H1 (cell line): ENCODE measurements around the gene IL12B. TPM values are rescaled to one million over a fixed set of nuclear protein-coding genes. Genes with fewer than 3 reads are reported as not detected.

ENCODE experiments used
- CTCF ChIA-PET: fragments of 300-600 bp; sonication (Branson Sonifier 250); formaldehyde crosslinking; loops from one replicate; lab custom pipeline; 2021; ENCODE audit not compliant: partially characterized antibody; lab: Charles Lee
- POLR2A ChIA-PET: fragments of 300-600 bp; sonication (Branson Sonifier 250); formaldehyde crosslinking; loops from one replicate; lab custom pipeline; 2021; ENCODE audit warnings: inconsistent platforms; ENCODE audit not compliant: partially characterized antibody; lab: Charles Lee
- DNase-seq, 2 experiments: peaks; one replicate each; pipeline versions ENCODE4 v3.0.0 to v3.0.0-alpha.2; 2010 to 2022; ENCODE audit warnings: low spot score in 2 of 2, low read depth in 1 of 2, mixed read lengths in 1 of 2
- FAIRE-seq: peaks from 2 replicates; lab custom pipeline; 2011; peaks lifted over from hg19 to GRCh38; lab: Jason Lieb, UNC
- H2AFZ ChIP-seq: 2 replicates; pipeline ENCODE4 v1.8.1; 2012; ENCODE audit warnings: low read length, inconsistent platforms
- H2AK5ac ChIP-seq: 2 replicates; pipeline ENCODE4 v1.6.1; 2013; ENCODE audit warnings: low read depth, low read length
- H2BK120ac ChIP-seq: replicated peaks from 2 replicates; pipeline ENCODE3; 2013; ENCODE audit warnings: low read depth, low read length, inconsistent platforms
- H2BK12ac ChIP-seq: 2 replicates; pipeline ENCODE4 v1.6.1; 2013; ENCODE audit warnings: low read depth, low read length
- H2BK15ac ChIP-seq: 2 replicates; pipeline ENCODE4 v1.6.1; 2013; ENCODE audit warnings: low read length
- H2BK20ac ChIP-seq: 2 replicates; pipeline ENCODE4 v1.6.1; 2013; ENCODE audit warnings: low read length
- H2BK5ac ChIP-seq: 2 replicates; pipeline ENCODE4 v1.6.1; 2013; ENCODE audit warnings: low read depth, low read length
- H3K14ac ChIP-seq: 2 replicates; pipeline ENCODE4 v1.6.1; 2013; ENCODE audit warnings: inconsistent platforms; ENCODE audit not compliant: insufficient read length
- H3K18ac ChIP-seq: 2 replicates; pipeline ENCODE4 v1.6.1; 2013; ENCODE audit warnings: low read length; ENCODE audit errors: extremely low read depth
- H3K23ac ChIP-seq: 2 replicates; pipeline ENCODE4 v1.6.1; 2013; ENCODE audit warnings: inconsistent platforms; ENCODE audit not compliant: insufficient read length
- H3K23me2 ChIP-seq: 2 replicates; pipeline ENCODE4 v1.6.1; 2013; ENCODE audit warnings: low read depth, low read length
- H3K27ac ChIP-seq: 2 replicates; pipeline ENCODE4 v1.6.1; 2011; ENCODE audit warnings: low read depth, low read length, inconsistent platforms
- H3K27me3 ChIP-seq, 4 experiments: replicated peaks in 1 of 4; 1 replicate in 1 of 4; 2 replicates in 3 of 4; pipeline versions ENCODE4 v1.6.1 to v1.8.1; 2011 to 2013; ENCODE audit warnings: low read length in 3 of 4, mild to moderate bottlenecking in 3 of 4, inconsistent platforms in 2 of 4, mixed read lengths in 2 of 4, moderate library complexity in 1 of 4; ENCODE audit not compliant: control insufficient read depth in 3 of 4, insufficient read depth in 3 of 4; ENCODE audit errors: extremely low read depth in 1 of 4
- H3K36me3 ChIP-seq, 4 experiments: 2 replicates each; pipeline versions ENCODE4 v1.6.1 to v1.8.1; 2011 to 2013; ENCODE audit warnings: mild to moderate bottlenecking in 4 of 4, low read length in 3 of 4, moderate library complexity in 2 of 4, control low read depth in 1 of 4, inconsistent platforms in 1 of 4; ENCODE audit not compliant: insufficient read depth in 4 of 4, control insufficient read depth in 2 of 4
- H3K4ac ChIP-seq: replicated peaks from 2 replicates; pipeline ENCODE3; 2013; ENCODE audit warnings: low read length, low read depth, mixed read lengths, inconsistent platforms; ENCODE audit not compliant: insufficient read length
- H3K4me1 ChIP-seq, 4 experiments: replicated peaks in 1 of 4; 1 replicate in 1 of 4; 2 replicates in 3 of 4; pipeline versions ENCODE4 v1.6.1 to v1.8.1; 2011 to 2013; ENCODE audit warnings: low read length in 3 of 4, inconsistent platforms in 2 of 4, mixed read lengths in 1 of 4; ENCODE audit not compliant: insufficient read depth in 4 of 4, control insufficient read depth in 3 of 4
- H3K4me2 ChIP-seq, 2 experiments: 2 replicates each; pipeline versions ENCODE4 v1.6.1 to v1.8.1; 2011 to 2013; ENCODE audit warnings: low read depth in 2 of 2, low read length in 2 of 2, control low read depth in 1 of 2, inconsistent platforms in 1 of 2, mild to moderate bottlenecking in 1 of 2; ENCODE audit not compliant: insufficient read depth in 1 of 2
- H3K4me3 ChIP-seq, 4 experiments: fragments of 200-600, 300-600 bp in 1 of 4; sonication (generic), shearing (Covaris generic), sonication (Bioruptor Twin) in 1 of 4; 2 replicates each; pipeline versions ENCODE4 v1.5.1 to v1.8.1; 2011 to 2016; ENCODE audit warnings: low read length in 4 of 4, low read depth in 3 of 4, control low read depth in 2 of 4, inconsistent platforms in 2 of 4, mild to moderate bottlenecking in 2 of 4, mixed read lengths in 1 of 4, moderate library complexity in 1 of 4; ENCODE audit not compliant: insufficient read depth in 2 of 4; ENCODE audit errors: extremely low read depth in 1 of 4
- H3K56ac ChIP-seq: replicated peaks from 2 replicates; pipeline ENCODE3; 2013; ENCODE audit warnings: low read depth, mild to moderate bottlenecking, mixed read lengths, low read length, inconsistent platforms; ENCODE audit not compliant: insufficient read length
- H3K79me1 ChIP-seq: 2 replicates; pipeline ENCODE4 v1.6.1; 2013; ENCODE audit warnings: low read depth, low read length, control low read depth
- H3K79me2 ChIP-seq, 2 experiments: 2 replicates each; pipeline versions ENCODE4 v1.6.1 to v1.8.1; 2012 to 2013; ENCODE audit warnings: low read length in 2 of 2, mild to moderate bottlenecking in 2 of 2, inconsistent platforms in 1 of 2; ENCODE audit not compliant: insufficient read depth in 2 of 2, control insufficient read depth in 1 of 2
- H3K9ac ChIP-seq, 4 experiments: replicated peaks in 1 of 4; 1 replicate in 1 of 4; 2 replicates in 3 of 4; pipeline versions ENCODE4 v1.6.1 to v1.8.1; 2011 to 2013; ENCODE audit warnings: low read depth in 3 of 4, low read length in 3 of 4, control low read depth in 2 of 4, mild to moderate bottlenecking in 2 of 4, moderate library complexity in 2 of 4, inconsistent platforms in 1 of 4; ENCODE audit errors: extremely low read depth in 1 of 4
- H3K9me3 ChIP-seq, 2 experiments: 2 replicates each; pipeline versions ENCODE4 v1.6.1 to v1.8.1; 2012 to 2013; ENCODE audit warnings: mild to moderate bottlenecking in 2 of 2, moderate library complexity in 2 of 2, control low read depth in 1 of 2, inconsistent platforms in 1 of 2, low read depth in 1 of 2, low read length in 1 of 2, mixed read lengths in 1 of 2; ENCODE audit not compliant: insufficient read depth in 2 of 2
- H4K20me1 ChIP-seq, 2 experiments: replicated peaks in 1 of 2; 2 replicates each; pipeline versions ENCODE3 to v1.8.1; 2011 to 2013; ENCODE audit warnings: inconsistent platforms in 2 of 2, low read length in 2 of 2, mild to moderate bottlenecking in 1 of 2; ENCODE audit not compliant: insufficient read depth in 2 of 2, control insufficient read depth in 1 of 2
- H4K5ac ChIP-seq: 2 replicates; pipeline ENCODE4 v1.6.1; 2013; ENCODE audit warnings: low read length, low read depth, mixed read lengths, inconsistent platforms; ENCODE audit not compliant: insufficient read length
- H4K8ac ChIP-seq: 2 replicates; pipeline ENCODE4 v1.8.0; 2013; ENCODE audit warnings: mild to moderate bottlenecking, moderate library complexity, low read length, inconsistent platforms; ENCODE audit not compliant: insufficient read depth; ENCODE audit errors: extremely low read depth
- H4K91ac ChIP-seq: replicated peaks from 2 replicates; pipeline ENCODE3; 2013; ENCODE audit warnings: low read length, mixed read lengths, inconsistent platforms; ENCODE audit not compliant: insufficient read length
- ATF3 ChIP-seq: IDR thresholded peaks from 2 replicates; pipeline ENCODE4 v1.6.1; 2011; ENCODE audit warnings: low read depth, mild to moderate bottlenecking, low read length; ENCODE audit not compliant: insufficient read depth
- BCL11A ChIP-seq, 2 experiments: IDR thresholded peaks; one replicate each; pipeline ENCODE4 v1.6.1; 2011; ENCODE audit warnings: low read depth in 2 of 2, low read length in 2 of 2, mild to moderate bottlenecking in 2 of 2
- CEBPB ChIP-seq: IDR thresholded peaks from 2 replicates; pipeline ENCODE4 v1.6.1; 2012; ENCODE audit warnings: low read depth, low read length
- FOSL1 ChIP-seq: IDR thresholded peaks from 2 replicates; pipeline ENCODE4 v1.6.1; 2011; ENCODE audit warnings: mild to moderate bottlenecking, low read depth, low read length, moderate library complexity; ENCODE audit not compliant: insufficient read depth
- HDAC6 ChIP-seq: IDR thresholded peaks from one replicate; pipeline ENCODE4 v1.7.1; 2012; ENCODE audit warnings: low read depth, mild to moderate bottlenecking, inconsistent platforms, low read length, moderate library complexity
- SIN3A ChIP-seq, 2 experiments: IDR thresholded peaks in 1 of 2; conservative IDR thresholded peaks in 1 of 2; 2 replicates each; pipeline ENCODE4 v1.6.1; 2011 to 2012; ENCODE audit warnings: low read length in 2 of 2, improper control_type of control experiment in 1 of 2, low read depth in 1 of 2, mild to moderate bottlenecking in 1 of 2
- SP2 ChIP-seq: IDR thresholded peaks from 2 replicates; pipeline ENCODE4 v1.6.1; 2012; ENCODE audit warnings: mild to moderate bottlenecking, low read length, inconsistent platforms
- SP4 ChIP-seq: IDR thresholded peaks from 2 replicates; pipeline ENCODE4 v1.6.1; 2012; ENCODE audit warnings: low read length, inconsistent platforms
- TAF1 ChIP-seq: IDR thresholded peaks from 2 replicates; pipeline ENCODE4 v1.6.1; 2011; ENCODE audit warnings: mild to moderate bottlenecking, low read depth, low read length
- WGBS, 2 experiments: shearing (Covaris generic) in 1 of 2; methylation state at CpG; one replicate each; pipeline versions ENCODE4 v1.1.6 to v1.1.7; 2013 to 2015; ENCODE audit warnings: low lambda C conversion rate in 2 of 2, mixed read lengths in 2 of 2, inconsistent platforms in 1 of 2, low coverage in 1 of 2, missing lambda C conversion rate in 1 of 2; ENCODE audit not compliant: insufficient replicate concordance in 2 of 2, insufficient coverage in 1 of 2, insufficient read length in 1 of 2; ENCODE audit errors: extremely low coverage in 1 of 2, missing lambda C conversion rate in 1 of 2; 5-methylcytosine and 5-hydroxymethylcytosine counted together
- polyA plus RNA-seq, 7 experiments: library from polyadenylated mRNA; depleted of rRNA in 3 of 7; stranded (reverse) in 5 of 7; unstranded in 2 of 7; fragments of >200 nt in 5 of 7; fragments of 200-250 nt in 2 of 7; gene quantifications; 1 replicate in 5 of 7; 2 replicates in 1 of 7; 4 replicates in 1 of 7; pipeline versions ENCODE4 v1.2.1 to v1.2.3, GENCODE V29; 2011 to 2013; ENCODE audit warnings: missing spikeins in 2 of 7, mixed read lengths in 2 of 7
- total RNA-seq: library from RNA; stranded (reverse); fragmentation: NEBNext Ultra II Directional; extraction: Animal tissue kit (Norgen Biotek cat#: 25700); gene quantifications from 2 replicates; pipeline ENCODE4 v1.2.1, GENCODE V29; 2021
- TF ChIP-seq, protein P1 (sequence below), 3 experiments: IDR thresholded peaks; 1 replicate in 2 of 3; 2 replicates in 1 of 3; pipeline versions ENCODE4 v1.5.1 to v1.6.1; 2011; ENCODE audit warnings: low read length in 3 of 3, mild to moderate bottlenecking in 3 of 3, inconsistent platforms in 2 of 3, low read depth in 1 of 3, moderate library complexity in 1 of 3; ENCODE audit not compliant: insufficient read depth in 1 of 3; ENCODE audit errors: control extremely low read depth in 1 of 3

IL12B gene
- total and polyA plus RNA-seq, 2 of the 8 experiments (the other 6 are each of a cell fraction or from before 2014, with no cell fraction given) = not detected

DNA sequence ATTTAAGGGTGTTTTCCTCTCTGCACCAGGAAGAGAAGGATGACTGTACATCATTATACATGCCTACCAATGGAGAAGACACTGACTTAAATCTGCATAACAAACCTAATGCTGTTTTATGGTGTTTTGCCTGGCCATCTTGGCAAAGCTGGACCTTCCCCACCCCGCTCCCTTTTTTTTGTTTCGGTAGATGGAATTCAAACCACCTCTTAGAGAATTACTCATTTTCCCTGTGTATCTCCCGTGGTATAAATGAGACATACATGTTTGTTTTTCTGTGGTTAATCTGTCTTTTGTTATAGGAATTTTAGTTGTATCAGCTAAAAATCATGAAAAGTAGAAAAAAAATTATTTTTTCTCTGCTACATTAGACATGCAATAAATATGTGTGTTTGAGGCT is 28.8 kb downstream of the IL12B start:
- Histone ChIP-seq H3K4me3 (no peak overlapping the region), H2BK12ac (no peak overlapping the region), H4K91ac (no peak overlapping the region), H3K9me3 (peaks cover 5 to 12% of the 10 kb centered on the region in 2 experiments; a peak in 2 of 4 replicates), H3K27ac (no peak overlapping the region), H3K14ac (no peak overlapping the region), H4K5ac (no peak overlapping the region), H3K36me3 (0 out of 8 replicates have a peak, but pooled peaks cover 0 to 3% (median 0%) of the 10 kb centered on the region in 4 experiments), H3K4ac (no peak overlapping the region), H3K4me1 (no peaks in the 10 kb centered on the region), H2BK120ac (no peak overlapping the region), H3K18ac (no peak overlapping the region), H3K4me2 (no peak overlapping the region), H2BK20ac (no peak overlapping the region), H2AK5ac (no peak overlapping the region), H3K23ac (no peak overlapping the region), H3K23me2 (no peaks in the 10 kb centered on the region), H3K9ac (no peak overlapping the region), H2AFZ (no peak overlapping the region)
- ChIA-PET POLR2A (no interaction called here), CTCF (interaction anchor here (0.6 to 2.0 kb wide), 4 partner anchors 14 to 686 kb away, joined by 3 to 4 read pairs (median 4); no protein-coding TSS in a partner anchor)
- FAIRE-seq = no peak
- 90% methylated on average over 3 of the region's 3 CpGs; no CpG with 5 or more reads in 1 of the 2 experiments for WGBS, 2 experiments
- TF ChIP-seq TAF1 = no peak
- no peak for TF ChIP-seq SP4
- TF ChIP-seq HDAC6 = no peak
- TF ChIP-seq, protein P1, sequence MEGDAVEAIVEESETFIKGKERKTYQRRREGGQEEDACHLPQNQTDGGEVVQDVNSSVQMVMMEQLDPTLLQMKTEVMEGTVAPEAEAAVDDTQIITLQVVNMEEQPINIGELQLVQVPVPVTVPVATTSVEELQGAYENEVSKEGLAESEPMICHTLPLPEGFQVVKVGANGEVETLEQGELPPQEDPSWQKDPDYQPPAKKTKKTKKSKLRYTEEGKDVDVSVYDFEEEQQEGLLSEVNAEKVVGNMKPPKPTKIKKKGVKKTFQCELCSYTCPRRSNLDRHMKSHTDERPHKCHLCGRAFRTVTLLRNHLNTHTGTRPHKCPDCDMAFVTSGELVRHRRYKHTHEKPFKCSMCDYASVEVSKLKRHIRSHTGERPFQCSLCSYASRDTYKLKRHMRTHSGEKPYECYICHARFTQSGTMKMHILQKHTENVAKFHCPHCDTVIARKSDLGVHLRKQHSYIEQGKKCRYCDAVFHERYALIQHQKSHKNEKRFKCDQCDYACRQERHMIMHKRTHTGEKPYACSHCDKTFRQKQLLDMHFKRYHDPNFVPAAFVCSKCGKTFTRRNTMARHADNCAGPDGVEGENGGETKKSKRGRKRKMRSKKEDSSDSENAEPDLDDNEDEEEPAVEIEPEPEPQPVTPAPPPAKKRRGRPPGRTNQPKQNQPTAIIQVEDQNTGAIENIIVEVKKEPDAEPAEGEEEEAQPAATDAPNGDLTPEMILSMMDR (IDR thresholded peaks at IDR 0.05; ENCODE audit: control extremely low read depth in 1 of 3, insufficient read depth in 1 of 3, low read depth in 1 of 3, low read length in 3 of 3) = no peak
- TF ChIP-seq CEBPB = no peak
- TF ChIP-seq ATF3 = no peak
- TF ChIP-seq FOSL1 = no peak
- TF ChIP-seq BCL11A (IDR thresholded peaks at IDR 0.05; ENCODE audit: low read depth in 2 of 2, low read length in 2 of 2) = no peak
- no peak for TF ChIP-seq SIN3A (conservative IDR thresholded peaks at IDR 0.05 in 1 of 2, IDR thresholded peaks at IDR 0.05 in 1 of 2; ENCODE audit: low read depth in 1 of 2, low read length in 2 of 2)
- no peak for TF ChIP-seq SP2
- TF ChIP-seq, all 59 proteins: peak for 0
- Histone ChIP-seq H3K79me1 (no peaks in the 10 kb centered on the region), H3K27me3 (no peaks in the 10 kb centered on the region), H3K56ac (no peak overlapping the region), H3K79me2 (no peaks in the 10 kb centered on the region), H4K20me1 (no peaks in the 10 kb centered on the region), H4K8ac (no peak overlapping the region), H2BK5ac (no peak overlapping the region), H2BK15ac (no peak overlapping the region)
- DNase-seq = no peak
